ENCODE results near the gene GUK1. TPM values are rescaled to one million over a fixed set of nuclear protein-coding genes. Genes with fewer than 3 reads are reported as not detected.

The GUK1 gene
- total RNA-seq, 1 experiment from 2014 or later, result 111 TPM

DNA sequence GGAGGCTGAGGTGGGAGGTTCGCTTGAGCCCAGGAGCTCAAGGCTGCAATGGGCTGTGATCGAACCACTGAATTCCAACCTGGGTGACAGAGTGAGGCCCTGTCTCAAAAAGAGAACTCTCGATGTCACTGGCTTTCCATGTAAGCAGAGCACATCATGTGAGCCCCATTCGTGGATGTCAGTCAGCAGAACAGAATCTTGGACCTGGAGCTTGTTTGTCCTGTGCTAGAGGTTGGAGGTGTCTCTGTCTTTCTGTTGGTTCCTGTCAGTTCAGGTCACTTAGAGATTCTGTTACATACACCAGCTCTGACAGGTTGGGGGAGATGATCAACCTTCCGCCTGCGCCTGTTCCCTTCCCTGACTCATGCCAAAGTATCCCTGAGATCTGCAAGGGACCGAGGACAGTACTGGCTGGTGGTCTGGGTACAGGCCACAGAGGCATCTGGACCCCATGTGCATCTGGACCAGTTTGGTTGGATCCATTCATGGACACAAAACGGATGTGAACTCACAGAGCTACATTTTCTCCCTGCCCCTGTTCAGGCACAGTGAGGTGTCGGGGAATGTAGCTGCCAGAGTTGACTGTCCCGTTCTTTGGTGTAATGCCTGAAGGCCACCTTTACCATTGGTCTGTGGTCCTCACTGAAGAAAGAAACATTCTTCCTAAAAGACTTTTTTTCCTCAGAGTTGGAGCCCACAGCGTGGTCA is 47.6 kb upstream of the GUK1 start:
- ChIA-PET CTCF (interaction anchor here (0.8 kb wide), 2 partner anchors 89 to 93 kb away, joined by 3 to 4 read pairs; no protein-coding TSS in a partner anchor), POLR2A (interaction anchor here (2.0 kb wide), 1 partner anchor 10 kb away, joined by 4 read pairs; the partner anchor contains the start of gene ARF1)
- Mint-ChIP-seq H3K27me3 (ENCODE audit: low read depth) (no peaks in the 10 kb centered on the region), H3K9me3 (peaks cover 11% of the 10 kb centered on the region), H3K36me3 (peaks cover 36% of the 10 kb centered on the region), H3K4me3 (no peak overlapping the region), H3K4me1 (peaks cover 22% of the 10 kb centered on the region), H3K27ac (no peak overlapping the region)
- no peak for ATAC-seq
- no peak for DNase-seq (ENCODE audit: low spot score)
- TF ChIP-seq NFATC4 (CRISPR knock-in tag; IDR thresholded peaks at IDR 0.05) (no peak), SOX15 (CRISPR knock-in tag; IDR thresholded peaks at IDR 0.05) (no peak), ZNF138 (CRISPR knock-in tag; conservative IDR thresholded peaks at IDR 0.05) (no peak), TEAD1 (CRISPR knock-in tag; IDR thresholded peaks at IDR 0.05) (no peak), HMGA2 (CRISPR knock-in tag; IDR thresholded peaks at IDR 0.05) (no peak), SMAD4 (CRISPR knock-in tag; IDR thresholded peaks at IDR 0.05) (no peak), NFYB (CRISPR knock-in tag; conservative IDR thresholded peaks at IDR 0.05; ENCODE audit: low read depth) (no peak), GABPB1 (CRISPR knock-in tag; IDR thresholded peaks at IDR 0.05) (no peak), TEAD4 (CRISPR knock-in tag; IDR thresholded peaks at IDR 0.05) (no peak), CREM (CRISPR knock-in tag; IDR thresholded peaks at IDR 0.05) (no peak)
- TF ChIP-seq, protein P1, sequence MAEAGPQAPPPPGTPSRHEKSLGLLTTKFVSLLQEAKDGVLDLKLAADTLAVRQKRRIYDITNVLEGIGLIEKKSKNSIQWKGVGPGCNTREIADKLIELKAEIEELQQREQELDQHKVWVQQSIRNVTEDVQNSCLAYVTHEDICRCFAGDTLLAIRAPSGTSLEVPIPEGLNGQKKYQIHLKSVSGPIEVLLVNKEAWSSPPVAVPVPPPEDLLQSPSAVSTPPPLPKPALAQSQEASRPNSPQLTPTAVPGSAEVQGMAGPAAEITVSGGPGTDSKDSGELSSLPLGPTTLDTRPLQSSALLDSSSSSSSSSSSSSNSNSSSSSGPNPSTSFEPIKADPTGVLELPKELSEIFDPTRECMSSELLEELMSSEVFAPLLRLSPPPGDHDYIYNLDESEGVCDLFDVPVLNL (CRISPR knock-in tag; IDR thresholded peaks at IDR 0.05; ENCODE audit: borderline replicate concordance, low read depth), result no peak
- TF ChIP-seq, protein P2, sequence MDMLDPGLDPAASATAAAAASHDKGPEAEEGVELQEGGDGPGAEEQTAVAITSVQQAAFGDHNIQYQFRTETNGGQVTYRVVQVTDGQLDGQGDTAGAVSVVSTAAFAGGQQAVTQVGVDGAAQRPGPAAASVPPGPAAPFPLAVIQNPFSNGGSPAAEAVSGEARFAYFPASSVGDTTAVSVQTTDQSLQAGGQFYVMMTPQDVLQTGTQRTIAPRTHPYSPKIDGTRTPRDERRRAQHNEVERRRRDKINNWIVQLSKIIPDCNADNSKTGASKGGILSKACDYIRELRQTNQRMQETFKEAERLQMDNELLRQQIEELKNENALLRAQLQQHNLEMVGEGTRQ (CRISPR knock-in tag; IDR thresholded peaks at IDR 0.05), result no peak
- TF ChIP-seq, protein P3, sequence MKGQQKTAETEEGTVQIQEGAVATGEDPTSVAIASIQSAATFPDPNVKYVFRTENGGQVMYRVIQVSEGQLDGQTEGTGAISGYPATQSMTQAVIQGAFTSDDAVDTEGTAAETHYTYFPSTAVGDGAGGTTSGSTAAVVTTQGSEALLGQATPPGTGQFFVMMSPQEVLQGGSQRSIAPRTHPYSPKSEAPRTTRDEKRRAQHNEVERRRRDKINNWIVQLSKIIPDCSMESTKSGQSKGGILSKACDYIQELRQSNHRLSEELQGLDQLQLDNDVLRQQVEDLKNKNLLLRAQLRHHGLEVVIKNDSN (CRISPR knock-in tag; IDR thresholded peaks at IDR 0.05), result no peak
- TF ChIP-seq, protein P4, sequence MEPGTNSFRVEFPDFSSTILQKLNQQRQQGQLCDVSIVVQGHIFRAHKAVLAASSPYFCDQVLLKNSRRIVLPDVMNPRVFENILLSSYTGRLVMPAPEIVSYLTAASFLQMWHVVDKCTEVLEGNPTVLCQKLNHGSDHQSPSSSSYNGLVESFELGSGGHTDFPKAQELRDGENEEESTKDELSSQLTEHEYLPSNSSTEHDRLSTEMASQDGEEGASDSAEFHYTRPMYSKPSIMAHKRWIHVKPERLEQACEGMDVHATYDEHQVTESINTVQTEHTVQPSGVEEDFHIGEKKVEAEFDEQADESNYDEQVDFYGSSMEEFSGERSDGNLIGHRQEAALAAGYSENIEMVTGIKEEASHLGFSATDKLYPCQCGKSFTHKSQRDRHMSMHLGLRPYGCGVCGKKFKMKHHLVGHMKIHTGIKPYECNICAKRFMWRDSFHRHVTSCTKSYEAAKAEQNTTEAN (CRISPR knock-in tag; IDR thresholded peaks at IDR 0.05), result no peak
- TF ChIP-seq, protein P5, sequence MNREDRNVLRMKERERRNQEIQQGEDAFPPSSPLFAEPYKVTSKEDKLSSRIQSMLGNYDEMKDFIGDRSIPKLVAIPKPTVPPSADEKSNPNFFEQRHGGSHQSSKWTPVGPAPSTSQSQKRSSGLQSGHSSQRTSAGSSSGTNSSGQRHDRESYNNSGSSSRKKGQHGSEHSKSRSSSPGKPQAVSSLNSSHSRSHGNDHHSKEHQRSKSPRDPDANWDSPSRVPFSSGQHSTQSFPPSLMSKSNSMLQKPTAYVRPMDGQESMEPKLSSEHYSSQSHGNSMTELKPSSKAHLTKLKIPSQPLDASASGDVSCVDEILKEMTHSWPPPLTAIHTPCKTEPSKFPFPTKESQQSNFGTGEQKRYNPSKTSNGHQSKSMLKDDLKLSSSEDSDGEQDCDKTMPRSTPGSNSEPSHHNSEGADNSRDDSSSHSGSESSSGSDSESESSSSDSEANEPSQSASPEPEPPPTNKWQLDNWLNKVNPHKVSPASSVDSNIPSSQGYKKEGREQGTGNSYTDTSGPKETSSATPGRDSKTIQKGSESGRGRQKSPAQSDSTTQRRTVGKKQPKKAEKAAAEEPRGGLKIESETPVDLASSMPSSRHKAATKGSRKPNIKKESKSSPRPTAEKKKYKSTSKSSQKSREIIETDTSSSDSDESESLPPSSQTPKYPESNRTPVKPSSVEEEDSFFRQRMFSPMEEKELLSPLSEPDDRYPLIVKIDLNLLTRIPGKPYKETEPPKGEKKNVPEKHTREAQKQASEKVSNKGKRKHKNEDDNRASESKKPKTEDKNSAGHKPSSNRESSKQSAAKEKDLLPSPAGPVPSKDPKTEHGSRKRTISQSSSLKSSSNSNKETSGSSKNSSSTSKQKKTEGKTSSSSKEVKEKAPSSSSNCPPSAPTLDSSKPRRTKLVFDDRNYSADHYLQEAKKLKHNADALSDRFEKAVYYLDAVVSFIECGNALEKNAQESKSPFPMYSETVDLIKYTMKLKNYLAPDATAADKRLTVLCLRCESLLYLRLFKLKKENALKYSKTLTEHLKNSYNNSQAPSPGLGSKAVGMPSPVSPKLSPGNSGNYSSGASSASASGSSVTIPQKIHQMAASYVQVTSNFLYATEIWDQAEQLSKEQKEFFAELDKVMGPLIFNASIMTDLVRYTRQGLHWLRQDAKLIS (CRISPR knock-in tag; IDR thresholded peaks at IDR 0.05; ENCODE audit: borderline replicate concordance), result no peak
- TF ChIP-seq, protein P6, sequence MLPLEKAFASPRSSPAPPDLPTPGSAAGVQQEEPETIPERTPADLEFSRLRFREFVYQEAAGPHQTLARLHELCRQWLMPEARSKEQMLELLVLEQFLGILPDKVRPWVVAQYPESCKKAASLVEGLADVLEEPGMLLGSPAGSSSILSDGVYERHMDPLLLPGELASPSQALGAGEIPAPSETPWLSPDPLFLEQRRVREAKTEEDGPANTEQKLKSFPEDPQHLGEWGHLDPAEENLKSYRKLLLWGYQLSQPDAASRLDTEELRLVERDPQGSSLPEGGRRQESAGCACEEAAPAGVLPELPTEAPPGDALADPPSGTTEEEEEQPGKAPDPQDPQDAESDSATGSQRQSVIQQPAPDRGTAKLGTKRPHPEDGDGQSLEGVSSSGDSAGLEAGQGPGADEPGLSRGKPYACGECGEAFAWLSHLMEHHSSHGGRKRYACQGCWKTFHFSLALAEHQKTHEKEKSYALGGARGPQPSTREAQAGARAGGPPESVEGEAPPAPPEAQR (CRISPR knock-in tag; IDR thresholded peaks at IDR 0.05), result no peak
- TF ChIP-seq, protein P7, sequence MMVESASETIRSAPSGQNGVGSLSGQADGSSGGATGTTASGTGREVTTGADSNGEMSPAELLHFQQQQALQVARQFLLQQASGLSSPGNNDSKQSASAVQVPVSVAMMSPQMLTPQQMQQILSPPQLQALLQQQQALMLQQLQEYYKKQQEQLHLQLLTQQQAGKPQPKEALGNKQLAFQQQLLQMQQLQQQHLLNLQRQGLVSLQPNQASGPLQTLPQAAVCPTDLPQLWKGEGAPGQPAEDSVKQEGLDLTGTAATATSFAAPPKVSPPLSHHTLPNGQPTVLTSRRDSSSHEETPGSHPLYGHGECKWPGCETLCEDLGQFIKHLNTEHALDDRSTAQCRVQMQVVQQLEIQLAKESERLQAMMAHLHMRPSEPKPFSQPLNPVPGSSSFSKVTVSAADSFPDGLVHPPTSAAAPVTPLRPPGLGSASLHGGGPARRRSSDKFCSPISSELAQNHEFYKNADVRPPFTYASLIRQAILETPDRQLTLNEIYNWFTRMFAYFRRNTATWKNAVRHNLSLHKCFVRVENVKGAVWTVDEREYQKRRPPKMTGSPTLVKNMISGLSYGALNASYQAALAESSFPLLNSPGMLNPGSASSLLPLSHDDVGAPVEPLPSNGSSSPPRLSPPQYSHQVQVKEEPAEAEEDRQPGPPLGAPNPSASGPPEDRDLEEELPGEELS (CRISPR knock-in tag; IDR thresholded peaks at IDR 0.05), result no peak
